Neural progenitor cell (in vitro differentiated cells): ENCODE measurements around the gene RGS5. TPM values are rescaled to one million over a fixed set of nuclear protein-coding genes. Genes with fewer than 3 reads are reported as not detected.

Experiments used
- DNase-seq: peaks from one replicate; pipeline ENCODE4 v3.0.0-alpha.2; 2016; ENCODE audit warnings: low spot score
- H2AFZ ChIP-seq: fragments of 200-600 bp; sonication (generic); replicated peaks from 2 replicates; pipeline ENCODE4 v1.6.1; 2016; ENCODE audit warnings: antibody characterized with exemption
- H3F3A ChIP-seq: fragments of 200-600 bp; sonication (generic); 2 replicates; pipeline ENCODE4 v1.6.1; 2016; ENCODE audit warnings: antibody characterized with exemption, low read depth
- H3K27ac ChIP-seq: fragments of 200-600 bp; sonication (generic); 2 replicates; pipeline ENCODE4 v1.5.1; 2016; ENCODE audit warnings: mild to moderate bottlenecking
- H3K27me3 ChIP-seq: fragments of 200-600 bp; sonication (generic); 2 replicates; pipeline ENCODE4 v1.6.1; 2016; ENCODE audit warnings: mild to moderate bottlenecking, moderate library complexity
- H3K36me3 ChIP-seq: fragments of 200-600 bp; sonication (generic); 2 replicates; pipeline ENCODE4 v1.5.1; 2016
- H3K4me1 ChIP-seq: fragments of 200-600 bp; sonication (generic); 2 replicates; pipeline ENCODE4 v1.6.1; 2016; ENCODE audit warnings: mixed run types
- H3K4me2 ChIP-seq: fragments of 200-600 bp; sonication (generic); 2 replicates; pipeline ENCODE4 v1.6.1; 2016
- H3K4me3 ChIP-seq: fragments of 200-600 bp; sonication (generic); 2 replicates; pipeline ENCODE4 v1.5.1; 2016
- H3K79me2 ChIP-seq: fragments of 200-600 bp; sonication (generic); 2 replicates; pipeline ENCODE4 v1.6.1; 2016; ENCODE audit warnings: low read depth
- H3K9ac ChIP-seq: fragments of 200-600 bp; sonication (generic); 2 replicates; pipeline ENCODE4 v1.6.1; 2016
- H3K9me3 ChIP-seq: fragments of 200-600 bp; sonication (generic); 2 replicates; pipeline ENCODE4 v1.5.1; 2016; ENCODE audit warnings: low read depth
- H4K20me1 ChIP-seq: fragments of 200-600 bp; sonication (generic); 2 replicates; pipeline ENCODE4 v1.6.1; 2016; ENCODE audit warnings: low read depth
- H3K27ac Mint-ChIP-seq: 3 replicates; pipeline ENCODE4 v1.8.0; 2021; ENCODE audit warnings: mixed read lengths
- H3K27me3 Mint-ChIP-seq: 2 replicates; pipeline ENCODE4 v1.8.0; 2022; ENCODE audit warnings: low read depth, mild to moderate bottlenecking, inconsistent platforms, moderate library complexity, mixed read lengths; ENCODE audit not compliant: insufficient read depth
- H3K36me3 Mint-ChIP-seq: 3 replicates; pipeline ENCODE4 v1.8.0; 2021; ENCODE audit warnings: mixed read lengths
- H3K4me1 Mint-ChIP-seq: 3 replicates; pipeline ENCODE4 v1.8.0; 2021; ENCODE audit warnings: mixed read lengths
- H3K4me3 Mint-ChIP-seq: 3 replicates; pipeline ENCODE4 v1.8.0; 2021; ENCODE audit warnings: mild to moderate bottlenecking, moderate library complexity, mixed read lengths
- H3K9me3 Mint-ChIP-seq: 3 replicates; pipeline ENCODE4 v1.8.0; 2020; ENCODE audit warnings: mixed read lengths
- EZH2 ChIP-seq: fragments of 200-600 bp; sonication (generic); IDR thresholded peaks from 2 replicates; pipeline ENCODE4 v1.6.1; 2017; ENCODE audit warnings: antibody characterized with exemption, mild to moderate bottlenecking, moderate library complexity
- EZH2phosphoT487 ChIP-seq: fragments of 200-600 bp; sonication (generic); IDR thresholded peaks from 2 replicates; pipeline ENCODE4 v1.6.1; 2017; ENCODE audit warnings: antibody characterized with exemption
- total RNA-seq: library from RNA; depleted of rRNA; stranded (reverse); fragments of >200 nt; gene quantifications from 2 replicates; pipeline ENCODE4 v1.2.3, GENCODE V29; 2015; ENCODE audit warnings: low replicate concordance
- TF ChIP-seq, protein P1 (sequence below): fragments of 200-600 bp; sonication (generic); IDR thresholded peaks from 2 replicates; pipeline ENCODE4 v1.5.1; 2017; ENCODE audit warnings: antibody characterized with exemption, mild to moderate bottlenecking

RGS5 gene
- total RNA-seq, 1 donor from 2014 or later, result 8.0 TPM

DNA sequence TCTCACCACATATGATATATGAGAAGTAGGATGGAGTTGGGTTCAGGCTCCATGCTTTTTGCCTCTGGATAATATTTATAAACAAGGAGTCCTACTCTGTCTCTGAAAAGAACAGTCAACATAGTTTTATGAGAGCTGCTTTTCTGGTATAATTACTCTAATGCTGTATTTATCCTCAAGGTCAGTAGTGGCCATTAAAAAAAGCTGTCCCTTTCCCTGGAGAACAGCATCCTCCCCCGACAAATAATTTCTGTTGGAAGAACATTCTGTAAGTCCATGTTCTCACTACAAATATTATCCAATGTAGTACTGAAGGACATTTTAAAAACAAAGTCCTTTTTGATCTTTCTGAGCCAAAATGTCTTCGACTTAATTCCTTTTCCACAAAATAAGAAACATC lies 9.0 kb upstream of the RGS5 start:
- Histone ChIP-seq H4K20me1 (no peaks in the 10 kb centered on the region), H3K27me3 (no peaks in the 10 kb centered on the region), H3K4me1 (peaks cover 9% of the 10 kb centered on the region), H3K9me3 (no peaks in the 10 kb centered on the region), H3K9ac (no peak overlapping the region), H3K4me3 (no peak overlapping the region), H3K36me3 (no peaks in the 10 kb centered on the region), H3K27ac (no peak overlapping the region), H2AFZ (no peak overlapping the region), H3F3A (no peaks in the 10 kb centered on the region), H3K79me2 (no peaks in the 10 kb centered on the region), H3K4me2 (no peak overlapping the region)
- Mint-ChIP-seq H3K9me3 (no peaks in the 10 kb centered on the region), H3K27me3 (no peaks in the 10 kb centered on the region), H3K4me1 (no peaks in the 10 kb centered on the region), H3K36me3 (no peaks in the 10 kb centered on the region), H3K4me3 (no peak overlapping the region), H3K27ac (no peak overlapping the region)
- no peak for DNase-seq
- no peak for TF ChIP-seq EZH2phosphoT487
- TF ChIP-seq, protein P1, sequence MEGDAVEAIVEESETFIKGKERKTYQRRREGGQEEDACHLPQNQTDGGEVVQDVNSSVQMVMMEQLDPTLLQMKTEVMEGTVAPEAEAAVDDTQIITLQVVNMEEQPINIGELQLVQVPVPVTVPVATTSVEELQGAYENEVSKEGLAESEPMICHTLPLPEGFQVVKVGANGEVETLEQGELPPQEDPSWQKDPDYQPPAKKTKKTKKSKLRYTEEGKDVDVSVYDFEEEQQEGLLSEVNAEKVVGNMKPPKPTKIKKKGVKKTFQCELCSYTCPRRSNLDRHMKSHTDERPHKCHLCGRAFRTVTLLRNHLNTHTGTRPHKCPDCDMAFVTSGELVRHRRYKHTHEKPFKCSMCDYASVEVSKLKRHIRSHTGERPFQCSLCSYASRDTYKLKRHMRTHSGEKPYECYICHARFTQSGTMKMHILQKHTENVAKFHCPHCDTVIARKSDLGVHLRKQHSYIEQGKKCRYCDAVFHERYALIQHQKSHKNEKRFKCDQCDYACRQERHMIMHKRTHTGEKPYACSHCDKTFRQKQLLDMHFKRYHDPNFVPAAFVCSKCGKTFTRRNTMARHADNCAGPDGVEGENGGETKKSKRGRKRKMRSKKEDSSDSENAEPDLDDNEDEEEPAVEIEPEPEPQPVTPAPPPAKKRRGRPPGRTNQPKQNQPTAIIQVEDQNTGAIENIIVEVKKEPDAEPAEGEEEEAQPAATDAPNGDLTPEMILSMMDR, result no peak
- TF ChIP-seq EZH2, result no peak

DNA sequence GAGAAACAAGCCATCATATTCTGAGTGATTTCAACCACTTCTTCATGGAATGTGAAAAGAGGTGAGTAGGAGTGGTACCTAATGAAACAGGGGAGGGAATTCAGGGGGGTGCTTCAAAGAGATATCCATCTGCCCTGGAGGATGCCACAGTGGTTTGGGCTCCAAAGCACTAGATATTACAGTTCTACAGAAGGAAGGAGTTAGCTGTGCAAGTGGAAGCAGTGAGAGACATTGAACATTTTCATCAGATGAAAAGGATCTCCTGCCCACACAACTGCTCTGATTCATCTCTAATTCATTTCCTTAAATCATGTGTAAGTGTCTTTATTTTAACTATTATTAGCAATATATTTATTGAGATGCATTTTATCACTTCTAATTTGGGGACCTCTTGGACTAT lies 2.8 kb upstream of the RGS5 start:
- Histone ChIP-seq H3K4me1 (peaks cover 19% of the 10 kb centered on the region), H3K79me2 (no peaks in the 10 kb centered on the region), H3K27ac (no peak overlapping the region), H4K20me1 (no peaks in the 10 kb centered on the region), H3K4me3 (no peak overlapping the region), H3K9me3 (no peaks in the 10 kb centered on the region), H3K27me3 (no peaks in the 10 kb centered on the region), H3K9ac (no peak overlapping the region), H3K4me2 (no peak overlapping the region), H3F3A (peaks cover 18% of the 10 kb centered on the region), H3K36me3 (no peaks in the 10 kb centered on the region), H2AFZ (no peak overlapping the region)
- TF ChIP-seq EZH2, result no peak
- TF ChIP-seq, protein P1, result no peak
- no peak for TF ChIP-seq EZH2phosphoT487
- Mint-ChIP-seq H3K4me1 (peaks cover 17% of the 10 kb centered on the region), H3K36me3 (no peaks in the 10 kb centered on the region), H3K4me3 (no peak overlapping the region), H3K27me3 (no peaks in the 10 kb centered on the region), H3K27ac (no peak overlapping the region), H3K9me3 (no peaks in the 10 kb centered on the region)
- no peak for DNase-seq

DNA sequence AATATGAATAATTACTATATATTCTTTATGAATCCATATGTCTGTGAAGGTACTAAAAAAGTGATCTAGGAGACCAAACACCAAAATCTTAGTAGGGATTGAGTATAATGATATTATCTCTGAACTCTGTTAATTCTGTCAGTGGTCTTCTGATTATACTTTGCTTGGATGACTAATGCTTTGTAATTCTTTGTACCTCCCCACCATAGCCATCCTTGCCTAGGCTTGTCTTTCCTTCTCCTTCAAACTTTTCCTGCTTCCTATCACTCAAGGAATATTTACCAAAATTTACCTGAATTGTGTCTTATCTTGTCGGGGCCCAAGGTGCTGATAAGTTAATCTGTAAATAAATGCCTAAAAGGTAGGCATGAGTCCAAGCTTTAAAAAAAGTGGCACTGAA lies 845 bp upstream of the RGS5 start:
- H3K4me1 Mint-ChIP-seq, result peaks cover 19% of the 10 kb centered on the region
- H3F3A ChIP-seq, result peaks cover 18% of the 10 kb centered on the region
- H3K27me3 ChIP-seq, result no peaks in the 10 kb centered on the region
- H3K27me3 Mint-ChIP-seq, result no peaks in the 10 kb centered on the region
- no peak overlapping the region for H3K9ac ChIP-seq
- no peak overlapping the region for H3K4me3 Mint-ChIP-seq
- DNase-seq, result no peak
- no peaks in the 10 kb centered on the region for H4K20me1 ChIP-seq
- no peak overlapping the region for H2AFZ ChIP-seq
- H3K27ac Mint-ChIP-seq, result no peak overlapping the region
- H3K36me3 ChIP-seq, result no peaks in the 10 kb centered on the region
- H3K4me3 ChIP-seq, result no peak overlapping the region
- H3K4me1 ChIP-seq, result peaks cover 19% of the 10 kb centered on the region
- TF ChIP-seq EZH2phosphoT487, result no peak
- TF ChIP-seq, protein P1, result no peak
- TF ChIP-seq EZH2, result no peak
- H3K9me3 Mint-ChIP-seq, result no peaks in the 10 kb centered on the region
- peak overlapping the region; percentile 64 for H3K4me2 ChIP-seq
- no peaks in the 10 kb centered on the region for H3K36me3 Mint-ChIP-seq
- H3K27ac ChIP-seq, result peak overlapping the region; percentile 42
- H3K9me3 ChIP-seq, result no peaks in the 10 kb centered on the region
- no peaks in the 10 kb centered on the region for H3K79me2 ChIP-seq
